ENCODE results near the gene OLFM3. TPM values are rescaled to one million over a fixed set of nuclear protein-coding genes. Genes with fewer than 3 reads are reported as not detected.

Gene OLFM3
- total RNA-seq, 2 experiments from 2014 or later: not detected

GRCh38 chr1:101967871-101968270, 28.9 kb downstream of the OLFM3 start:
- no peak for TF ChIP-seq CTCF (IDR thresholded peaks at IDR 0.05)
- intact Hi-C loops (cut with micrococcal nuclease): no loop called here
- H3K9me3 Mint-ChIP-seq: no peaks in the 10 kb centered on the region
- H3K27ac Mint-ChIP-seq: no peak overlapping the region
- no peak overlapping the region for H3K4me3 Mint-ChIP-seq
- no peak for ATAC-seq
- no peaks in the 10 kb centered on the region for H3K36me3 Mint-ChIP-seq (ENCODE audit: low read depth)
- ChIA-PET POLR2A (no interaction called here), CTCF (interaction anchor here (1.6 kb wide), 1 partner anchor 11 kb away, joined by 3 read pairs; no protein-coding TSS in a partner anchor)
- H3K4me1 Mint-ChIP-seq (ENCODE audit: low read depth): no peaks in the 10 kb centered on the region
- H3K27me3 Mint-ChIP-seq: no peaks in the 10 kb centered on the region
- no peak for DNase-seq

- ATAC-seq (no peak), DNase-seq (no peak)
- no peaks in the 10 kb centered on the region for H3K4me1 Mint-ChIP-seq (ENCODE audit: low read depth)
- intact Hi-C loops (cut with micrococcal nuclease): no loop called here
- ChIA-PET POLR2A (no interaction called here), CTCF (no interaction called here)
- no peak overlapping the region for H3K27ac Mint-ChIP-seq
- H3K27me3 Mint-ChIP-seq: no peaks in the 10 kb centered on the region
- TF ChIP-seq CTCF (IDR thresholded peaks at IDR 0.05): no peak
- H3K4me3 Mint-ChIP-seq: no peak overlapping the region
- no peaks in the 10 kb centered on the region for H3K9me3 Mint-ChIP-seq
- H3K36me3 Mint-ChIP-seq (ENCODE audit: low read depth): no peaks in the 10 kb centered on the region
Observed at GRCh38 chr1:101965341-101965740, 31.4 kb downstream of the OLFM3 start.

- H3K4me3 Mint-ChIP-seq: no peak overlapping the region
- DNase-seq (no peak), ATAC-seq (no peak)
- H3K27ac Mint-ChIP-seq: no peak overlapping the region
- H3K27me3 Mint-ChIP-seq: no peaks in the 10 kb centered on the region
- intact Hi-C loops (cut with micrococcal nuclease): no loop called here
- H3K4me1 Mint-ChIP-seq (ENCODE audit: low read depth): no peaks in the 10 kb centered on the region
- CTCF ChIA-PET: no interaction called here
- no peaks in the 10 kb centered on the region for H3K36me3 Mint-ChIP-seq (ENCODE audit: low read depth)
- no peaks in the 10 kb centered on the region for H3K9me3 Mint-ChIP-seq
- TF ChIP-seq CTCF (IDR thresholded peaks at IDR 0.05): no peak
- POLR2A ChIA-PET: no interaction called here
Observed at GRCh38 chr1:101964708-101965107, 32.0 kb downstream of the OLFM3 start.

GRCh38 chr1:101960142-101960541, 36.6 kb downstream of the OLFM3 start:
- no peaks in the 10 kb centered on the region for H3K27me3 Mint-ChIP-seq
- no peak overlapping the region for H3K27ac Mint-ChIP-seq
- H3K4me3 Mint-ChIP-seq: no peak overlapping the region
- H3K9me3 Mint-ChIP-seq: no peaks in the 10 kb centered on the region
- ATAC-seq (no peak), DNase-seq (no peak)
- TF ChIP-seq CTCF (IDR thresholded peaks at IDR 0.05): no peak
- H3K36me3 Mint-ChIP-seq (ENCODE audit: low read depth): no peaks in the 10 kb centered on the region
- no peaks in the 10 kb centered on the region for H3K4me1 Mint-ChIP-seq (ENCODE audit: low read depth)
- ChIA-PET CTCF (no interaction called here), POLR2A (no interaction called here)
- intact Hi-C loops (cut with micrococcal nuclease): no loop called here

GRCh38 chr1:101959456-101959855, 37.3 kb downstream of the OLFM3 start:
- Mint-ChIP-seq H3K36me3 (ENCODE audit: low read depth) (no peaks in the 10 kb centered on the region), H3K27ac (no peak overlapping the region), H3K9me3 (no peaks in the 10 kb centered on the region), H3K4me3 (no peak overlapping the region), H3K27me3 (no peaks in the 10 kb centered on the region), H3K4me1 (ENCODE audit: low read depth) (no peaks in the 10 kb centered on the region)
- ChIA-PET CTCF (no interaction called here), POLR2A (no interaction called here)
- no peak for ATAC-seq
- DNase-seq: no peak
- intact Hi-C loops (cut with micrococcal nuclease): no loop called here
- no peak for TF ChIP-seq CTCF (IDR thresholded peaks at IDR 0.05)

All from activated CD8-positive, alpha-beta T cell treated with anti-CD3 and anti-CD28 coated beads for 36 hours (primary cell).